Body of pancreas (tissue), 4 donors: ENCODE results near the gene SLC6A13.

ENCODE experiments used
- POLR2A ChIP-seq, 3 donors: fragments of 450-650 bp; IDR thresholded peaks; one replicate each; pipeline ENCODE4 v1.6.1; 2016; ENCODE audit warnings: antibody characterized with exemption in 3 of 3, mild to moderate bottlenecking in 2 of 3
- TF ChIP-seq, protein P1 (sequence below), 7 experiments: fragments of 450-650 bp in 4 of 7; fragments of 200-600 bp in 3 of 7; sonication (generic) in 3 of 7; IDR thresholded peaks; one replicate each; pipeline ENCODE4 v1.5.1; 2016 to 2019; ENCODE audit warnings: antibody characterized with exemption in 7 of 7

DNA sequence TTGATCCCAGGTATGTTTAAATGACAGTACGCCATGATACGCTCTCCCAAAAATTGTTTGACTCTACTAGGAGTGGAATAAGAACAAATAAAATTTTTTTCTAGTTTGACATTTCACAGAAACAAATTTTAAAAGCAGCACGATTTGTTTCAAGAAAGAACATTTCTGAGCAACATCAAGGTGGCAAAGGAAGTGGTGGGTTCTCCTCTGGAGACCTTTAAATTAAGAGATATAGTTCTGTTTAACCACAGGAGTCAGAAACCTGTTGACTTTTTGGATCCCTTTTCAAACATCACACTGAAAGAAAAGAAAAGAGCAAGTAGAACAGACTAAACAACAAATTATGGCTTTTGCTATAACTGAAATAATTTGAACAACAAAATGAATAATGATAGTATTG is 2.5 kb upstream of the SLC6A13 start:
- TF ChIP-seq POLR2A (IDR thresholded peaks at IDR 0.05) = no peak
- TF ChIP-seq, protein P1, sequence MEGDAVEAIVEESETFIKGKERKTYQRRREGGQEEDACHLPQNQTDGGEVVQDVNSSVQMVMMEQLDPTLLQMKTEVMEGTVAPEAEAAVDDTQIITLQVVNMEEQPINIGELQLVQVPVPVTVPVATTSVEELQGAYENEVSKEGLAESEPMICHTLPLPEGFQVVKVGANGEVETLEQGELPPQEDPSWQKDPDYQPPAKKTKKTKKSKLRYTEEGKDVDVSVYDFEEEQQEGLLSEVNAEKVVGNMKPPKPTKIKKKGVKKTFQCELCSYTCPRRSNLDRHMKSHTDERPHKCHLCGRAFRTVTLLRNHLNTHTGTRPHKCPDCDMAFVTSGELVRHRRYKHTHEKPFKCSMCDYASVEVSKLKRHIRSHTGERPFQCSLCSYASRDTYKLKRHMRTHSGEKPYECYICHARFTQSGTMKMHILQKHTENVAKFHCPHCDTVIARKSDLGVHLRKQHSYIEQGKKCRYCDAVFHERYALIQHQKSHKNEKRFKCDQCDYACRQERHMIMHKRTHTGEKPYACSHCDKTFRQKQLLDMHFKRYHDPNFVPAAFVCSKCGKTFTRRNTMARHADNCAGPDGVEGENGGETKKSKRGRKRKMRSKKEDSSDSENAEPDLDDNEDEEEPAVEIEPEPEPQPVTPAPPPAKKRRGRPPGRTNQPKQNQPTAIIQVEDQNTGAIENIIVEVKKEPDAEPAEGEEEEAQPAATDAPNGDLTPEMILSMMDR (IDR thresholded peaks at IDR 0.05) = no peak
